NCI-H2107 treated with DMSO at 0.1 percent for 48 hours (cell line): Measurements from ENCODE around the gene ADGRE2.
"Not testable (repeated sequence)": the region's sequence is repeated elsewhere in the genome, so short reads cannot be mapped to it uniquely, and the experiment has no call there.

ENCODE experiments used
- DNase-seq: peaks from one replicate; lab custom pipeline; 2025; ENCODE audit not compliant: unreplicated experiment; lab: John Stamatoyannopoulos, UW

Gene ADGRE2

DNA sequence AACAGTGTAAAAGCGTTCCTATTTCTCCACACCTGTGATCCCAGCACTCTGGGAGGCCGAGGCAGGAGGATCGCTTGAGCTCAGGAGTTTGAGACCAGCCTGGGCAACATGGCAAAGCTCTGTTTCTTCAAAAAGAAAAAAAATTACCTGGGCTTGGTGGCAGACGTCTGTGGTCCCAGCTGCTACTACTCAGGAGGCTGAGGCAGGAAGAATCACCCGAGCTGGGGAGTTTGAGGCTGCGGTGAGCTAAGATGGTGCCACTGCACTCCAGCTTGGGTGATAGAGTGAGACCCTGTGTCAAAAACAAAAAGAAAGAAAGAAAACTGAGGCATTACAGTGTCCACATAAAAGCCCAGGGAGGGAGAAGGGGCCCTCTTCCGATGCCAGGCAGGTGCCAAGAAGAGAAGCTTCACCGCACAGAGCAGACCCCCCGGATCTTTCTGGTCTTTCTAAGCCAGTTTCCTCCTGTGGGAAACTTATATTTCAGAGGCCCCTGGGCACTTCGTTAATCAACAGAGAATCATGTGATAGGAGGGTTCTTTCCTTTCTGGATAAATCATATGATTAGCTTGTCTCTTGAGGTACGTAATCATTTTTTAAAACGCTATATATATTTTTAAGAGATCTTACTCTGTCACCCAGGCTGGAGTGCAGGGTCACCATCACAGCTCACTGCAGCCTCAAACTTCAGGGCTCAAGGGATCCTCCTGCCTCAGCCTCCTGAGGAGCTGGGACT is at the start of gene ADGRE2:
Gene ADGRE2 (minus strand): TSS at position 451 of the 736 bp plus-strand sequence. CDS start 1,804 bp downstream, outside the sequence.
- not testable (repeated sequence) for DNase-seq

GRCh38 chr19:14826006-14826405 is 47.6 kb upstream of the ADGRE2 start:
- DNase-seq: no peak

- no peak for DNase-seq
Measured at GRCh38 chr19:14821937-14822336, 43.6 kb upstream of the ADGRE2 start.

DNA sequence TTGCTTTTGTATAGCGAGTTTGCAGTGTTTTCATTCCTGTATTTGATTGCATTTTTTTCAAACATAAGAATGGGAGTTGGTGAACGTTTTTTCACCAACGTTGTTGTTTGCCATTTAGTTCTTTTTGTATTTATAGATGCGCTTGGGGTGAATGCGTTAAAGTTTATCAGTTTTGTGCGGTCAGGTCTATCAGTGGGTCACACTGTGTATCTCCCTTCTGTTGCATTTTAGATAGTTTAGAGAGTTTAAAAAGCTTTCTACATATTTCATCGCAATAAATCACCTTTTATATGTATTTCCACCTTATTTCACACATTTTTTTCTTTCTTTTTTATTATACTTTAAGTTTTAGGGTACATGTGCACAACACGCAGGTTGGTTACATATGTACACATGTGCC is 40.2 kb upstream of the ADGRE2 start:
- DNase-seq: no peak

GRCh38 chr19:14817052-14817451 is 38.7 kb upstream of the ADGRE2 start:
- DNase-seq: no peak

DNA sequence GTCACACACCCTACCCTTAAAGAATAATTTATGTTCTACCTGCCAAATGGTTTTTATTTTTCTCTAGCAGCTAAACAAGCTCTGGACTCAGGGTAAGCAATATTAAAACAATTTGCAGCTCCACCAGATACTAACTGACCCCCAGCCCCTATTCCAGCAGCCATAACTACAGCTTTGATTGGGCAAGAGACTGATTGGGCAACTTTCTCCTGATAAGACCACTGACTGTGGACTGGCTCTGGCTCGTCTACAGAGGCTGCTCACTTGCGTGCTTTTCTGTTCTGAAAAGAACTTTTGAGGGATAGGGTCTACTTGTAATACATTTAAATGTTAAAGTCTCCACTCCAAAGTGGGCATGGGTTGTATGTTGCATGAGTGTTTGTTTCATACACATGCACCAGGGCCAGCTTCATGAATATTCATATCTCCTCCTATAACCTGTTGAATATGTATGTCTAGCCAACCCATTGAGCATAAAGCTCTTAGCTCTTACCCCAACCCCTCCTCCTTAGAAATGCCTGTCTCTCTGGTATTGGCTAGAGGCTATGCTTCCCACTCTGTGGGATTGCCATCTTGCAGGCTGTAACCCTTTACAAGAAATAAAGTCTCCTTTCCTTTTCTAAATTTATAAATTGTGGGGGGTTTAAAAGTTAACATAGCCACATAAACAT is 36.8 kb upstream of the ADGRE2 start:
- DNase-seq: no peak

DNA sequence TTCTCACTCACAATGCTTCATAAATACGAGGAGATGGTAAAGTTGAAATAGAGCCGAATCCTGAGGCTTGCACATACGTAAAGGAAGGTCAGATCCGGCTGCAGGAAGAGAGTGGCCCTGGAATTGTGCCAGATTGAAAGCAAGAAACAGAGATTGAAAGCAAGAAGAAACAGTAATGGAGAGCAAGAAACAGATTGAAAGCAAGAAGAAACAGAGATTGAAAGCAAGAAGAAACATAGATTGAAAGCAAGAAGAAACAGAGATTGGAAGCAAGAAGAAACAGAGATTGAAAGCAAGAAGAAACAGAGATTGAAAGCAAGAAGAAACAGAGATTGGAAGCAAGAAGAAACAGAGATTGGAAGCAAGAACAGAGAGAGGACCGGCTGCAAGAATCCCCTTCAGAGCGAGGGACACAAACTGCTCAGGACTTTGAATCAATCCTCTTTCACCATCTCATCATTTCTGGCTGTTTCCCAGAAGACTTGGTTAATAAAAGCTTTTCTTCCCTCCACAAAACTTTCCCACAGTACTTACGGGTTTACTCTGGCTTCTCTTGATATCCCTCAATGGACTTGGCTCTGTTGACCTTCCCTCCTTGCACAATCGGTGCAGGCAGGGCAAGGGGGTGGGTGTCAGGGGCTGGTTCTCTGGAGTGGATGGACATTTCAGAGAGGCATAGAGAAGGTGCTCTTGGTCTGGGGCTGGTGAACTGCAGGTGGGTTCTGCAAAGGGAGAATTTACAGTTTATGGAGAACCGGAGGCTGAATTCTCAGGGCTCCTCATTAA is 31.1 kb upstream of the ADGRE2 start:
- no peak for DNase-seq

DNA sequence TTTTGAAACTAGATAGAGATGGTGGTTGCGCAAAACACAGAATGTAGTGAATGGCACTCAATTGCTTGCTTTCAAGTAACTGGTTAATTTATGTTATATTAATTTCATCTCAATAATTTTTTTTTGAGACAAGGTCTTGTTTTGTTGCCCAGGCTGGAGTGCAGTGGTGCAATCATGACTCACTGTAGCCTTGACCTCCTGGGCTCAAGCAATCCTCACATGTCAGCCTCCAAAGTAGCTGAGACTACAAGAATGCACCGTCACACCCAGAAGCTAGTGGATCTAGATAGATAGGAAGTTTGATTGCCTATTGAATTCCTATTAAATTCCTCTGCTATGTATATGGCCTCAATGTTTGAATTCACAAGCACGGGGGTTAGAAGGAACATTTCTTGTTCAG is 26.4 kb upstream of the ADGRE2 start:
- DNase-seq: no peak

DNA sequence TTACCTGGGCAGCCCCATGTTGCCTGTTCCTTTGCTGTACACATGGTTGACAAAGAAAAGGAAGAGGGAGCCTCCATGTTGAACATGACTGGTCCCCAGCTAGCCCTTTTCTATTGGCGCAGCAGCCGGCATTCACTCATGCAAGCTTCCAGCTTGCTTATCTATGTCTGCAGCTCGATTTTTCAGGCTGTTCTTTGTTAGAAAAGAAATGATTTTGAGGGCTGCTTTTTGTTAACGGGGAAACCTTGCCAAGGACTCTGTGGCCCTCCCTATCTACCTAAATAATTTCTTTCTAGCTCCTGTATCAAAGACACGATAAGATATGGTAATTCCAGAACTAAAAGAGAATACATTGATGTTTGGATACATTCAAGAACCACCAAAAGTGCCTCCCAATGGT is 20.4 kb upstream of the ADGRE2 start:
- no peak for DNase-seq

- DNase-seq: no peak
Measured at GRCh38 chr19:14796021-14796420, 17.7 kb upstream of the ADGRE2 start.

DNA sequence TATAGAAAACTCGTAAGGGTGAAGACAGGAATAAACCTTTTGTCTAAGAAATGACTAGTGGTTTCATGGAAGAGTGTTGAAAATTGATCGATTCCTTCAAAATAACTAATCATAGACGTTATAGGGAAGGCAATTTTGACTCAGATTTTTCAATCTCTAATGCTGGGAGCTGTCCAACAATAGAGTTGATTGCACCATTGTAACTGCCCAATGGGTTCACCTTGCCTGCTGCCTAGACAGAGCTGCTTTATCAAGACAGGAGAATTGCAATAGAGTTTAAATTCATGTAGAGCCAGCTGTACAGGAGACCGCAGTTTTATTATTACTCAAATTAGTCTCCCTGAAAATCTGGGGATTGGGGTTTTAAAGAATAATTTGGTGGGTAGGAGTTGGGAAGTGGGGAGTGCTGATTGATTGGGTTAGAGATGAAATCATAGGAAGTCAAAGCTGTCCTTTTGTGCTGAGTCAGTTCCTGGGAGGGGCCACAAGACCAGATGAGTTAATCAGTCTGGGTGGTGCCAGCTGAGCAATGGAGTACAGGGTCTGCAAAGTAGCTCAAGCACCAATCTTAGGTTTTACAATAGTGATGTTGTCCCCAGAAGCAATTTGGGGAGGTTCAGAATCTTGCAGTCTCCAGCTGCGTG is 16.8 kb upstream of the ADGRE2 start:
- no peak for DNase-seq

- not testable (repeated sequence) for DNase-seq
Measured at GRCh38 chr19:14792250-14792649, 13.9 kb upstream of the ADGRE2 start.

DNA sequence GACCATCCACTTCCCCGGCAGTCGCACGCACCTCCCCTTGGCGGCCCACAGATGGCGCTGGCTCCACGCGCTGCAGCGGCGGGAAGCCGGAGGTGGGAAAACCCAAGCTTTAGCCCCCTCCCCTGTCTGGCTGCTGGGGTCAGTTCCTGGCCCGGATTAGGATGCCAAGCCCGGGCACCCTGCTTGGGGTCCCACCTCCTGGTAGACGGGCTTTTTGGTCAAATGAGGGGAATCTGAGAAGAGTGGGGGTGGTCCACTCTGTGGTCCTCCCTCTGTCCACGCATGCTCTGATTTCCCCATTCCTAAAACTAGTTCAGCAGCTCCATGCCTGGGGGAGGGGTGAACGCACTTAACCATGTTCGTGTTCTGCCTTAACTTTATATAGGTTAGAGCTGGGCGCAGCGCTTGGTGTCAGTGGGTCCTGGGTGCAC is 8.1 kb upstream of the ADGRE2 start:
- no peak for DNase-seq

- DNase-seq: not testable (repeated sequence)
Measured at GRCh38 chr19:14785102-14785793, 6.9 kb upstream of the ADGRE2 start.

DNA sequence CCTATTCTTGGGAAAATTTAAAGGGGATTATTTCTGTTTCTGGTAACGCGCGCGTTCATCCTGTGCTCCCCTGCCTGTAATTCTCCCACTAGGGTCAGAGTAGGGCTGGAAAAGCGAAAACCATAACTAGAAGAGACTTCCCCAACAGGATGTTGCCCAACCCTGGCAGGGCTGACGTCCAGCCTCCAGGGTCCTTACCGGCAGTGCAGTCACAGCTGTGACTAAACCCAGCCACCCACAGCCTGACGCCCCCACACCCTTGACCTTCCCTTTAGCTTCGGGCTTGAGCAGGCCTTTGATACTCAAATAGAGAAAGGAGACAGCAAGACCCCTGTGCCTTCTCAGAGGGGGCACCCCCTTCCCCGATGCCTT is 6.4 kb upstream of the ADGRE2 start:
- not testable (repeated sequence) for DNase-seq

DNA sequence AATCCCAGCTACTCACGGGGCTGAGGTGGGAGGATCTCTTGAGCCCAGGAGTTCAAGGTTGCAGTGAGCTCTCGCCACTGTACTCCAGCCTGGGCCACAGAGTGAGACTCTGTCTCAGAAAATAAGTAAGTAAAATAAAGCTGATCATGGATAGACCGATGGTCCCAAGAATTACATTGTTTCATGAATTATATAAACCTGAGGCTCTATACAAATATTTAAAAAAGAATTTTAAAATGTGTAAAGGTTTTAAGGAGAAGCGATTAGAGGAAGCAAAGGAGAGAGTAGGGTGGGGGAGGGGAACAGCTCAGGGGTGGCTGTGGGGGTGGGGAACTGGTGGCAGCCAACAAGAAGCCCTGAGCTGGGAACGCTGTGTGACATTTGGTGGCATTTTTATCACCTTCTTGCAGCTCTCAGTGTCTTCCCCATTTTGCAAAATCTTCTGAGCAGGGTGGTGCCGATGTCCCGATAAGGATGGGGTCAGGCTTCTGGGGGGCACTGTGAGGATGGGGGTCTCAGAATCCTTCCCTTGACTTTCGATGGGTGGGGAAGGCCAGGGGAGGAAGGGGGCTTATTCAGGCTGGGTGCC is 5.1 kb upstream of the ADGRE2 start:
- not testable (repeated sequence) for DNase-seq

DNA sequence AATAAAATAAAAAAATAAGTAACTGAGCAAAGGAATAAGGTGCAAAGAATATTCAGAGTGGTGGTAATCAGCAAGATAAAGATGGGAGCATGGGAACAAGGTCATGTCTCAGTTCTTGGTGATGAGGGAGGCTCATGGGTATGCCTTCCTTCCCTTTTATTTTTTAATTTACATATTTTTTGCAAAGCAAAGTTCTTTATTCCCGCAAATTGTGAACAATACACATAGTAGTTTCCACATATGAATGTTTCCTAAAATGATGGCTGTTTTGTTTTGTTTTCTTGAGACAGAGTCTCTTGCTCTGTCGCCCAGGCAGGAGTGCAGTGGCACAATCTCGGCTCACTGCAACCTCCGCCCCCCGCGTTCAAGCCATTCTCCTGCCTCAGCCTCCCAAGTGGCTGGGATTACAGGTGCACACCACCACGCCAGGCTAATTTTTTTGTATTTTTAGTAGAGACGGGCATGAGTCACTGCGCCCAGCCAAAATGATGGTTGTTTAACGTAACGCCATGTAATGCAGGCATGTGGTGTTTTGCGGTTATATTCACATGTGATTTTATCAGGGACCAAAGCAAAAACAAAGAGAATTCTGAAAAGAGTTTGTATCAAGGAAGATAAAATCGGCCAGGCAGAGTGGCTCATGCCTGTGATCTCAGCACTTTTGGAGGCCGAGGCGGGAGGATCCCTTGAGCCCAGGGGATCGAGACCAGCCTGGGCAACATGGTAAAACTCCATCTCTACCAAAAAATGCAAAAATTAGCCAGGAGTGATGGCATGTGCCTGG is 4.5 kb upstream of the ADGRE2 start:
- no peak for DNase-seq

GRCh38 chr19:14781713-14782536 is 3.6 kb upstream of the ADGRE2 start:
- not testable (repeated sequence) for DNase-seq
